ENCODE measurements around the gene REPS1. TPM values are rescaled to one million over a fixed set of nuclear protein-coding genes. Genes with fewer than 3 reads are reported as not detected.

REPS1 gene
- polyA plus RNA-seq, 1 experiment: 27.2 TPM

DNA sequence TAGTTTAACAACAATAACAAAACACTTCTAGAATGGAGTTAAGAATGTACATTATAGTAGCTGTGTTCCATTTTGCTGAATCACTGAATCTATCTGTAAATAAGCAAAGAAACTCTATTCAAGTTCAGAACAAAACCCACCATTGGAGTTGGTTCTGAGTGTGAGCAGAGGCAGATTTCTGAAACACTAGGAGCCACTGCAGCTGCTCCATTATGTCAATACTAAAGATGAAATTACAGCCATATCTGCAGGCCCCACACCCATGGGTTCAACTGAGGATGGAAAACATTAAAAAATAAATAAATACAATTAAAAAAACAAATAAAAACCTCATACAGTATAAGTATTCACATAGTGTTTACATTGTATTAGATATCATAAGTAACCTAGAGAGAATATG lies 91.0 kb downstream of the REPS1 start:
- Histone ChIP-seq H3K36me3 (ENCODE audit: control insufficient read depth, insufficient read depth, low read length) (no peaks in the 10 kb centered on the region), H3K4me3 (ENCODE audit: low read depth, low read length) (no peak overlapping the region), H3K27me3 (ENCODE audit: control insufficient read depth, insufficient read depth, low read length) (no peaks in the 10 kb centered on the region)
- no peak for DNase-seq (ENCODE audit: low read depth)
- POLR2A ChIA-PET: no interaction called here
- CTCF ChIA-PET: no interaction called here
- TF ChIP-seq, protein P1, sequence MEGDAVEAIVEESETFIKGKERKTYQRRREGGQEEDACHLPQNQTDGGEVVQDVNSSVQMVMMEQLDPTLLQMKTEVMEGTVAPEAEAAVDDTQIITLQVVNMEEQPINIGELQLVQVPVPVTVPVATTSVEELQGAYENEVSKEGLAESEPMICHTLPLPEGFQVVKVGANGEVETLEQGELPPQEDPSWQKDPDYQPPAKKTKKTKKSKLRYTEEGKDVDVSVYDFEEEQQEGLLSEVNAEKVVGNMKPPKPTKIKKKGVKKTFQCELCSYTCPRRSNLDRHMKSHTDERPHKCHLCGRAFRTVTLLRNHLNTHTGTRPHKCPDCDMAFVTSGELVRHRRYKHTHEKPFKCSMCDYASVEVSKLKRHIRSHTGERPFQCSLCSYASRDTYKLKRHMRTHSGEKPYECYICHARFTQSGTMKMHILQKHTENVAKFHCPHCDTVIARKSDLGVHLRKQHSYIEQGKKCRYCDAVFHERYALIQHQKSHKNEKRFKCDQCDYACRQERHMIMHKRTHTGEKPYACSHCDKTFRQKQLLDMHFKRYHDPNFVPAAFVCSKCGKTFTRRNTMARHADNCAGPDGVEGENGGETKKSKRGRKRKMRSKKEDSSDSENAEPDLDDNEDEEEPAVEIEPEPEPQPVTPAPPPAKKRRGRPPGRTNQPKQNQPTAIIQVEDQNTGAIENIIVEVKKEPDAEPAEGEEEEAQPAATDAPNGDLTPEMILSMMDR (IDR thresholded peaks at IDR 0.05; ENCODE audit: insufficient read depth, low read depth, low read length): no peak

DNA sequence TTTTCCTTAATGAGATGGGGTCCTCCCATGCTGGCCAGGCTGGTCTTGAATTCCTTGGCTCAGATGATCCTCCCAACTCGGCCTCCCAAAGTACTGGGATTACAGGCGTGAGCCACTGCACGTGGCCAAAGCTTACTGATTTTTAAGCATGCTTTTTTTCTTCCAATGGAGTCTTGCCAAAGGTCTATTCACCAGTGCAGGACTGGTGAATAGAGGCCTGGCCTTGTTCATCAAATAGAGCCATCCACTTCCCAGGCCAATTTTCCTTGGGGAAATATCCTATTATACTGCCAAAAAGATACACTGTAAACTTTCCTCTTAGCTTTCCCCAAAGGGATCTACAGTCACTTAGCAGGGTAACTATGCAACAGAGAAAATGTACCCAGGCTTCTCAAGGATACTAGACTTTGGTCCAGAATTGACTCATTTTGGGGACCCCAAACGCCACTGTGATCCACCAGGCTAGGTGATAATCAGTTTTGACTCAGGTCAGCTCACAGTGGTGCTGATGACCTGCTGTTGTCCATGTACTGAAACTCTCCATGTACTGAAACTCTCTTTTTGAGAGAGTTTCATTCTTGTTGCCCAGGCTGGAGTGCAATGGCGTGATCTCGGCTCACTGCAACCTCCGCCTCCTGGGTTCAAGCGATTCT lies 91.8 kb downstream of the REPS1 start:
- TF ChIP-seq, protein P1 (IDR thresholded peaks at IDR 0.05; ENCODE audit: insufficient read depth, low read depth, low read length): no peak
- no peaks in the 10 kb centered on the region for H3K27me3 ChIP-seq (ENCODE audit: control insufficient read depth, insufficient read depth, low read length)
- no peak for DNase-seq (ENCODE audit: low read depth)
- POLR2A ChIA-PET: interaction anchor here (0.7 kb wide), 1 partner anchor 353 kb away, joined by 4 read pairs; no protein-coding TSS in a partner anchor
- H3K4me3 ChIP-seq (ENCODE audit: low read depth, low read length): no peak overlapping the region
- CTCF ChIA-PET: interaction anchor here (2.3 kb wide), 1 partner anchor 93 kb away, joined by 6 read pairs; no protein-coding TSS in a partner anchor
- no peaks in the 10 kb centered on the region for H3K36me3 ChIP-seq (ENCODE audit: control insufficient read depth, insufficient read depth, low read length)

DNA sequence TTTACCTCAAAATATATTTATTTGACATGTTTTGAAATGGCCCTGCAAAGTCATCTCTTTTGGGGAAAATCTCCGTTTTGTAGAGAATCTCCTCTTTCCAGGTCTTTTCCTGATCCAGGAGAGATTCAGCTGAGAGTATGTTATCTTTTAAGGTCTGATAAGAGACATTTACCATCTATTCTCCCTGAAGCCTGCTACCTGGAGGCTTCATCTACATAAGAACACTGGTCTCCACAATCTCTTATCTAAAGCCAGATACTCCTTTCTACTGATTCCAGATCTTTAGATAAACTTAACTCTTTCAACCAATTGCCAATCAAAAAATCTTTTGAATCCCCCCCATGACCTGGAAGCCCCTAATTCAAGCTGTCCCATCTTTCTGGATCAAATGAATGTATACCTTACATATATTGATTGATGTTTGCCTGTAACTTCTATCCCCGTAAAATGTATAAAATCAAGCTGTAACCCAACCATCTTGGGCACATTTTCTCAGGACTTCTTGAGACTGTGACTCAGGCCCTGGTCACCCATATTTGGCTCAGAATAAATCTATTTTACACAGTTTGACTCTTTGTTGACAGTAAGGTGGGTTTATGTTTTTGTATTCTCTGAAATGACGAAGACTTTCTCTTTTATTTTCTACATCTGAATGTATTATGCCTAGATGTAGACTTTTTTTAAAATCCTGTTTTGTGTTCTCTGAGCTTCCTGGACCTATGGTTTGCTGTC lies 96.6 kb downstream of the REPS1 start:
- H3K4me3 ChIP-seq (ENCODE audit: low read depth, low read length): no peak overlapping the region
- TF ChIP-seq, protein P1 (IDR thresholded peaks at IDR 0.05; ENCODE audit: insufficient read depth, low read depth, low read length): no peak
- CTCF ChIA-PET: no interaction called here
- no peaks in the 10 kb centered on the region for H3K27me3 ChIP-seq (ENCODE audit: control insufficient read depth, insufficient read depth, low read length)
- POLR2A ChIA-PET: no interaction called here
- no peaks in the 10 kb centered on the region for H3K36me3 ChIP-seq (ENCODE audit: control insufficient read depth, insufficient read depth, low read length)
- DNase-seq (ENCODE audit: low read depth): no peak

DNA sequence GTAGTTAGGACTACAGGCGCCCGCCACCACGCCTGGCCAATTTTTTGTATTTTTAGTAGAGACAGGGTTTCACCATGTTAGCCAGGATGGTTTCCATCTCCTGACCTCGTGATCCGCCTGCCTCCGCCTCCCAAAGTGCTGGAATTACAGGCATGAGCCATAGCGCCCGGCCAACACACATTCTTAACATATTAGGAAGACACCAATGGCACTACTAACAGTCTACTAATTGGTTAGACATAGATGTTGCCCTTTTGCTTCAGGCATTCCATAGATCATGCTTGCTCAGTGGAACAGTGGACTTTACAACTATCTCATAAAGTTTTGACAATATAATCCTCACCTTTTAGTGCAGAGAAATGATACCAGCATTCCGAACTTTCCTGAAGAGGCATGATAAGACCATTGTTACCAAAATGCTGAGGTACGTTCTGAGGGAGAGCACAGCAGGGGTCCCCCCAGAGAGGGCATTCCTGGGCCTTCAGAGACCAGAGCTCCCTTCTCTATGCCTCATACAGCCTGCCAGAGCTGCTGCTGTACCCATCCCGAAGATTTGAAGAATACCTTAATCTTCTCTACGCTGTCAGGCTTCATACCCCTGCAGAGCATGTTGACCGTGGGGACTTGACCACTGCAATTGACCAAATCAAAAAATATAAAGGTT lies 102.8 kb downstream of the REPS1 start:
- TF ChIP-seq, protein P1 (IDR thresholded peaks at IDR 0.05; ENCODE audit: insufficient read depth, low read depth, low read length): no peak
- POLR2A ChIA-PET: no interaction called here

DNA sequence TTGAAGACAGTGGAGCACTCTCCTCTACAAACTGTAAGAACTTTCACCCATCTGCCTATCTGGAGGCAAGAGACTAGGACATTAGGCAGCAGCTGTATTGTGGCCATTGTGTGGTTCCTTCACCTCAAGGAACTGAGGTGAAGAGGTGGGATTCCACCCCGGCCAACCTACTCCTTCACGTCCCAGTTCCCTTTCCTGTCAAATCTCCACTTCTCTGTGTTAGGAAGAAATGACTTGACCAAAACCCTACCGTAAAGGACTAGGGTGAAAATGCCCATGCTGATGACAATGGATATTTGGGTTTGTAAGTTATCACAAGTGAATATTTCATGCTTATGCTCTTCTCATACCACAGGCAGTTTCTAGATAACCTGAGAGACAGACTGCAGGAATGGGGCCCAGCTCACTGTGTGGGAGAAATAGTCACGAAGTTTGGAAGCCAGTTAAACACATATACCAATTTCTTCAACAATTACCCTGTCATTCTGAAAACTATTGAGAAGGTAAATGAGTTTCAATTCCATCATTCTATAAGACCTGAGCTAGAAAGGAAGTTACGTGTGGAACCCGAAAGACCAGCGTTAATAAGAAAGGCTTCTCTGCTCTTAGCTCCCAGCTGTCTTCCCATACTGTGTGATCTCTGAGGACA lies 105.6 kb downstream of the REPS1 start:
- Histone ChIP-seq H3K4me3 (ENCODE audit: low read depth, low read length) (no peak overlapping the region), H3K36me3 (ENCODE audit: control insufficient read depth, insufficient read depth, low read length) (no peaks in the 10 kb centered on the region), H3K27me3 (ENCODE audit: control insufficient read depth, insufficient read depth, low read length) (no peaks in the 10 kb centered on the region)
- CTCF ChIA-PET: interaction anchor here (0.6 kb wide), 1 partner anchor 107 kb away, joined by 4 read pairs; no protein-coding TSS in a partner anchor
- POLR2A ChIA-PET: no interaction called here
- TF ChIP-seq, protein P1 (IDR thresholded peaks at IDR 0.05; ENCODE audit: insufficient read depth, low read depth, low read length): no peak
- DNase-seq (ENCODE audit: low read depth): no peak

More for the DNA sequence above, 102.8 kb downstream of the REPS1 start:
- Histone ChIP-seq H3K27me3 (ENCODE audit: control insufficient read depth, insufficient read depth, low read length) (no peaks in the 10 kb centered on the region), H3K4me3 (ENCODE audit: low read depth, low read length) (no peak overlapping the region), H3K36me3 (ENCODE audit: control insufficient read depth, insufficient read depth, low read length) (no peaks in the 10 kb centered on the region)
- DNase-seq (ENCODE audit: low read depth): no peak
- CTCF ChIA-PET: no interaction called here
